ENCODE results near the gene CST5.
"Not testable (repeated sequence)": the region's sequence is repeated elsewhere in the genome, so short reads cannot be mapped to it uniquely, and the experiment has no call there.

CST5 gene

GRCh38 chr20:23887856-23888255 lies 8.3 kb upstream of the CST5 start:
- DNase-seq, result no peak

- DNase-seq, result no peak
Measured at GRCh38 chr20:23884771-23885162, 5.2 kb upstream of the CST5 start.

GRCh38 chr20:23884136-23884770 lies 4.7 kb upstream of the CST5 start:
- DNase-seq, result no peak

GRCh38 chr20:23881371-23881770 lies 1.8 kb upstream of the CST5 start:
- DNase-seq, result no peak

GRCh38 chr20:23880417-23880816 lies 869 bp upstream of the CST5 start:
- no peak for DNase-seq

GRCh38 chr20:23879811-23880374 lies 345 bp upstream of the CST5 start:
- DNase-seq, result no peak

GRCh38 chr20:23878787-23879186 lies 761 bp downstream of the CST5 start:
- DNase-seq, result no peak

GRCh38 chr20:23878016-23878542 lies 1.5 kb downstream of the CST5 start:
- DNase-seq, result not testable (repeated sequence)

- no peak for DNase-seq
Measured at GRCh38 chr20:23877524-23877923, 2.0 kb downstream of the CST5 start.

GRCh38 chr20:23875606-23876237 lies 3.8 kb downstream of the CST5 start:
- DNase-seq, result no peak

- no peak for DNase-seq
Measured at GRCh38 chr20:23874747-23875146, 4.8 kb downstream of the CST5 start.

- DNase-seq, result no peak
Measured at GRCh38 chr20:23873370-23874015, 6.1 kb downstream of the CST5 start.

GRCh38 chr20:23872065-23872464 lies 7.5 kb downstream of the CST5 start:
- DNase-seq, result no peak

- no peak for DNase-seq
Measured at GRCh38 chr20:23870461-23870860, 9.1 kb downstream of the CST5 start.

- DNase-seq, result no peak
Measured at GRCh38 chr20:23869520-23869919, 10.0 kb downstream of the CST5 start.

GRCh38 chr20:23868321-23868720 lies 11.2 kb downstream of the CST5 start:
- DNase-seq, result no peak

- no peak for DNase-seq
Measured at GRCh38 chr20:23867152-23867776, 12.3 kb downstream of the CST5 start.

GRCh38 chr20:23860771-23861170 lies 18.8 kb downstream of the CST5 start:
- DNase-seq, result not testable (repeated sequence)

GRCh38 chr20:23857962-23858595 lies 21.5 kb downstream of the CST5 start:
- no peak for DNase-seq

- no peak for DNase-seq
Measured at GRCh38 chr20:23856736-23857135, 22.8 kb downstream of the CST5 start.

GRCh38 chr20:23856226-23856625 lies 23.3 kb downstream of the CST5 start:
- no peak for DNase-seq

GRCh38 chr20:23841693-23842092 lies 37.9 kb downstream of the CST5 start:
- DNase-seq, result no peak

GRCh38 chr20:23835716-23836115 lies 43.8 kb downstream of the CST5 start:
- no peak for DNase-seq
